Naive thymus-derived CD8-positive, alpha-beta T cell (primary cell): ENCODE results near the gene MAPK7. TPM values are rescaled to one million over a fixed set of nuclear protein-coding genes. Genes with fewer than 3 reads are reported as not detected.

ENCODE experiments used
- ATAC-seq, 2 donors: fragments of 150-1000 bp; cut with Tn5 transposase in 1 of 2; sonication (Bioruptor Pico), chemical (Tn5 transposase) in 1 of 2; 1 replicate in 1 of 2; 2 replicates in 1 of 2; pipeline ENCODE4 v1.10.0; 2021; ENCODE audit warnings: mild to moderate bottlenecking in 2 of 2, moderate library complexity in 2 of 2
- POLR2A ChIA-PET: fragments of 350-600 bp; sonication (Branson Sonifier 250); formaldehyde crosslinking; loops from one replicate; lab custom pipeline; 2021; ENCODE audit warnings: antibody characterized with exemption; lab: Charles Lee
- DNase-seq, 10 donors: peaks; one replicate each; pipeline versions ENCODE4 v3.0.0 to v3.0.0-alpha.2; 2020 to 2022
- H3K27ac Mint-ChIP-seq, 10 donors: one replicate each; pipeline ENCODE4 v1.8.0; 2020 to 2022; ENCODE audit warnings: mild to moderate bottlenecking in 10 of 10, mixed read lengths in 10 of 10, moderate library complexity in 4 of 10, inconsistent platforms in 1 of 10
- H3K27me3 Mint-ChIP-seq, 5 donors: one replicate each; pipeline ENCODE4 v1.8.0; 2021 to 2022; ENCODE audit warnings: mixed read lengths in 5 of 5
- H3K36me3 Mint-ChIP-seq, 3 donors: one replicate each; pipeline ENCODE4 v1.8.0; 2020 to 2022; ENCODE audit warnings: mixed read lengths in 3 of 3, mild to moderate bottlenecking in 2 of 3, inconsistent platforms in 1 of 3
- H3K4me1 Mint-ChIP-seq, 4 donors: one replicate each; pipeline ENCODE4 v1.8.0; 2021 to 2022; ENCODE audit warnings: mixed read lengths in 4 of 4
- H3K4me3 Mint-ChIP-seq, 10 donors: one replicate each; pipeline ENCODE4 v1.8.0; 2020 to 2022; ENCODE audit warnings: mild to moderate bottlenecking in 10 of 10, mixed read lengths in 10 of 10, moderate library complexity in 6 of 10, inconsistent platforms in 1 of 10
- H3K9me3 Mint-ChIP-seq, 9 donors: one replicate each; pipeline ENCODE4 v1.8.0; 2020 to 2022; ENCODE audit warnings: mixed read lengths in 9 of 9, mild to moderate bottlenecking in 3 of 9, inconsistent platforms in 1 of 9, moderate library complexity in 1 of 9
- polyA plus RNA-seq, 3 donors: library from polyadenylated mRNA; unstranded; fragments of 300-500 nt; fragmentation: Illumina TruSeq; gene quantifications; one replicate each; pipeline ENCODE4 v1.2.3, GENCODE V29; 2021
- total RNA-seq, 8 experiments: library from RNA in 2 of 8; stranded (reverse) in 2 of 8; gene quantifications; one replicate each; pipeline ENCODE4 v1.2.3 and lab custom pipeline; 2021 to 2026

The MAPK7 gene
- total RNA-seq (10 to 100 TPM; 21.2 to 22.2 TPM), polyA plus RNA-seq (1 to 10 TPM; 2.9 to 7.7 (median 3.1) TPM), total RNA-seq (lab: John Stamatoyannopoulos, UW) (6.4 to 17.2 (median 9.3) reads per million in 6 experiments)

- Mint-ChIP-seq H3K4me1 (peaks cover 13 to 24% (median 15%) of the 10 kb centered on the region in 4 donors), H3K4me3 (peak within 1 kb of the TSS; percentile 94 to 100 (median 99)), H3K27ac (peak within 1 kb of the TSS; percentile 95 to 99 (median 98)), H3K36me3 (peaks cover 0 to 17% (median 7%) of the 10 kb centered on the region in 3 donors), H3K27me3 (no peaks in the 10 kb centered on the region), H3K9me3 (no peaks in the 10 kb centered on the region)
- DNase-seq: peak in 3 of 10 donors; percentile 9 to 23 (median 12)
- ATAC-seq: peak; percentile 9 to 12
- POLR2A ChIA-PET: interaction anchor here (0.5 to 2.8 kb wide), 11 partner anchors 8 to 1424 kb away, joined by 3 to 42 read pairs (median 5); partner anchors contain the start of genes AKAP10, ALDH3A2, B9D1 and MFAP4
These were observed at the start of gene MAPK7 for GRCh38 chr17:19378416-19379360. Gene MAPK7 (plus strand): TSS chr17:19378498. CDS start chr17:19378901, 403 bp downstream.

- DNase-seq (peak in 1 of 10 donors; percentile 52), ATAC-seq (no peak)
- Mint-ChIP-seq H3K4me1 (no peaks in the 10 kb centered on the region), H3K4me3 (no peak overlapping the region), H3K9me3 (peaks cover 0 to 18% (median 13%) of the 10 kb centered on the region in 9 donors), H3K27me3 (peaks cover 0 to 44% (median 6%) of the 10 kb centered on the region in 5 donors), H3K27ac (peak overlapping the region in 1 of 10 donors; percentile 24), H3K36me3 (peaks cover 0 to 17% (median 0%) of the 10 kb centered on the region in 3 donors)
- POLR2A ChIA-PET: interaction anchor here (0.6 kb wide), 1 partner anchor 34 kb away, joined by 3 read pairs; no protein-coding TSS in a partner anchor
These were observed 49.2 kb upstream of the MAPK7 start for GRCh38 chr17:19329136-19329535.

GRCh38 chr17:19329839-19330238, 48.5 kb upstream of the MAPK7 start:
- peaks cover 0 to 51% (median 6%) of the 10 kb centered on the region in 5 donors for H3K27me3 Mint-ChIP-seq
- ATAC-seq (no peak), DNase-seq (peak in 1 of 10 donors; percentile 40)
- no peak overlapping the region for H3K27ac Mint-ChIP-seq
- POLR2A ChIA-PET: no interaction called here
- no peak overlapping the region for H3K4me3 Mint-ChIP-seq
- peaks cover 0 to 14% (median 0%) of the 10 kb centered on the region in 3 donors for H3K36me3 Mint-ChIP-seq
- no peaks in the 10 kb centered on the region for H3K4me1 Mint-ChIP-seq
- peaks cover 0 to 17% (median 11%) of the 10 kb centered on the region in 9 donors for H3K9me3 Mint-ChIP-seq

GRCh38 chr17:19330271-19330670, 48.0 kb upstream of the MAPK7 start:
- Mint-ChIP-seq H3K4me3 (no peak overlapping the region), H3K4me1 (no peaks in the 10 kb centered on the region), H3K27ac (peak overlapping the region in 1 of 10 donors; percentile 39), H3K9me3 (peaks cover 0 to 14% (median 7%) of the 10 kb centered on the region in 9 donors), H3K36me3 (peaks cover 0 to 10% (median 0%) of the 10 kb centered on the region in 3 donors), H3K27me3 (peaks cover 0 to 55% (median 6%) of the 10 kb centered on the region in 5 donors)
- no peak for ATAC-seq
- POLR2A ChIA-PET: no interaction called here
- peak in 1 of 10 donors; percentile 7 for DNase-seq

- ATAC-seq (no peak), DNase-seq (no peak)
- peaks cover 0 to 63% (median 13%) of the 10 kb centered on the region in 5 donors for H3K27me3 Mint-ChIP-seq
- H3K27ac Mint-ChIP-seq: no peak overlapping the region
- POLR2A ChIA-PET: no interaction called here
- H3K36me3 Mint-ChIP-seq: peaks cover 0 to under 1% (median 0%) of the 10 kb centered on the region in 3 donors
- H3K4me1 Mint-ChIP-seq: no peaks in the 10 kb centered on the region
- peaks cover 0 to 8% (median 1%) of the 10 kb centered on the region in 9 donors for H3K9me3 Mint-ChIP-seq
- no peak overlapping the region for H3K4me3 Mint-ChIP-seq
These were observed 47.2 kb upstream of the MAPK7 start for GRCh38 chr17:19331134-19331533.

- H3K4me1 Mint-ChIP-seq: no peaks in the 10 kb centered on the region
- no peaks in the 10 kb centered on the region for H3K36me3 Mint-ChIP-seq
- H3K27me3 Mint-ChIP-seq: peaks cover 0 to 59% (median 14%) of the 10 kb centered on the region in 5 donors
- peak in 1 of 10 donors; percentile 35 for DNase-seq
- no peak for ATAC-seq
- H3K4me3 Mint-ChIP-seq: no peak overlapping the region
- POLR2A ChIA-PET: no interaction called here
- peaks cover 0 to 4% (median 0%) of the 10 kb centered on the region in 9 donors for H3K9me3 Mint-ChIP-seq
- H3K27ac Mint-ChIP-seq: no peak overlapping the region
These were observed 46.6 kb upstream of the MAPK7 start for GRCh38 chr17:19331543-19332245.

GRCh38 chr17:19332371-19333131, 45.7 kb upstream of the MAPK7 start:
- DNase-seq (peak in 1 of 10 donors; percentile 47), ATAC-seq (no peak)
- peaks cover 1 to 60% (median 21%) of the 10 kb centered on the region in 5 donors for H3K27me3 Mint-ChIP-seq
- H3K9me3 Mint-ChIP-seq: peaks cover 0 to 2% (median 0%) of the 10 kb centered on the region in 9 donors
- POLR2A ChIA-PET: no interaction called here
- H3K4me1 Mint-ChIP-seq: no peaks in the 10 kb centered on the region
- H3K4me3 Mint-ChIP-seq: no peak overlapping the region
- H3K27ac Mint-ChIP-seq: no peak overlapping the region
- H3K36me3 Mint-ChIP-seq: no peaks in the 10 kb centered on the region

GRCh38 chr17:19333132-19333440, 45.2 kb upstream of the MAPK7 start:
- DNase-seq: no peak
- POLR2A ChIA-PET: no interaction called here
- ATAC-seq: no peak
- no peaks in the 10 kb centered on the region for H3K4me1 Mint-ChIP-seq
- H3K36me3 Mint-ChIP-seq: no peaks in the 10 kb centered on the region
- H3K9me3 Mint-ChIP-seq: peaks cover 0 to 2% (median 0%) of the 10 kb centered on the region in 9 donors
- no peak overlapping the region for H3K4me3 Mint-ChIP-seq
- H3K27me3 Mint-ChIP-seq: peaks cover 0 to 62% (median 21%) of the 10 kb centered on the region in 5 donors
- H3K27ac Mint-ChIP-seq: no peak overlapping the region

- no peak for DNase-seq
- POLR2A ChIA-PET: interaction anchor here (0.6 kb wide), 1 partner anchor 979 kb away, joined by 7 read pairs; no protein-coding TSS in a partner anchor
- Mint-ChIP-seq H3K36me3 (no peaks in the 10 kb centered on the region), H3K4me3 (no peak overlapping the region), H3K4me1 (no peaks in the 10 kb centered on the region), H3K27me3 (peaks cover 2 to 69% (median 25%) of the 10 kb centered on the region in 5 donors), H3K27ac (no peak overlapping the region), H3K9me3 (no peaks in the 10 kb centered on the region)
- no peak for ATAC-seq
These were observed 44.5 kb upstream of the MAPK7 start for GRCh38 chr17:19333736-19334290.

GRCh38 chr17:19334331-19334730, 44.0 kb upstream of the MAPK7 start:
- H3K4me1 Mint-ChIP-seq: no peaks in the 10 kb centered on the region
- ATAC-seq (no peak), DNase-seq (no peak)
- no peak overlapping the region for H3K4me3 Mint-ChIP-seq
- H3K27me3 Mint-ChIP-seq: peaks cover 5 to 71% (median 25%) of the 10 kb centered on the region in 5 donors
- POLR2A ChIA-PET: interaction anchor here (0.6 kb wide), 1 partner anchor 980 kb away, joined by 7 read pairs; no protein-coding TSS in a partner anchor
- H3K36me3 Mint-ChIP-seq: no peaks in the 10 kb centered on the region
- no peaks in the 10 kb centered on the region for H3K9me3 Mint-ChIP-seq
- H3K27ac Mint-ChIP-seq: peak overlapping the region in 1 of 10 donors; percentile 21

GRCh38 chr17:19335951-19336631, 42.2 kb upstream of the MAPK7 start:
- no peak overlapping the region for H3K27ac Mint-ChIP-seq
- POLR2A ChIA-PET: no interaction called here
- H3K27me3 Mint-ChIP-seq: peaks cover 12 to 65% (median 21%) of the 10 kb centered on the region in 5 donors
- no peak overlapping the region for H3K4me3 Mint-ChIP-seq
- H3K9me3 Mint-ChIP-seq: no peaks in the 10 kb centered on the region
- no peaks in the 10 kb centered on the region for H3K4me1 Mint-ChIP-seq
- ATAC-seq (no peak), DNase-seq (peak in 1 of 10 donors; percentile 11)
- H3K36me3 Mint-ChIP-seq: no peaks in the 10 kb centered on the region
